HepG2 (cell line): ENCODE data around the gene MYO7A. TPM values are rescaled to one million over a fixed set of nuclear protein-coding genes. Genes with fewer than 3 reads are reported as not detected.
A peak's percentile ranks its signal among the peaks of the same experiment; 100 is the strongest.

Source experiments
- ATAC-seq: fragments of 200-7000 bp; cut with Tn5 transposase; 3 replicates; pipeline ENCODE4 v1.9.1; 2020; ENCODE audit warnings: mild to moderate bottlenecking, moderate library complexity
- BruUV-seq: library from RNA; stranded (reverse); fragments of 400-500 nt; replicated peaks from 2 replicates; lab custom pipeline; 2021; lab: Mats Ljungman, UMichigan
- CTCF ChIA-PET: fragments of 300-600 bp; formaldehyde crosslinking; extraction: SDS; loops from one replicate; lab custom pipeline; 2021; ENCODE audit warnings: low total read pairs, inconsistent platforms, low intra/inter-chr PET ratio; lab: Yijun Ruan, JAX
- POLR2A ChIA-PET: fragments of 350-600 bp; sonication (Branson Sonifier 250); formaldehyde crosslinking; loops from one replicate; lab custom pipeline; 2020; ENCODE audit warnings: antibody characterized with exemption, inconsistent platforms; lab: Yijun Ruan, JAX
- DNase-seq: peaks from one replicate; pipeline ENCODE4 v3.0.0-alpha.2; 2015; ENCODE audit warnings: low spot score
- FAIRE-seq: peaks from 3 replicates; lab custom pipeline; 2011; peaks lifted over from hg19 to GRCh38; lab: Jason Lieb, UNC
- H2AFZ ChIP-seq: one replicate; pipeline ENCODE4 v1.6.1; 2011; ENCODE audit warnings: low read length, inconsistent platforms
- H3K27ac ChIP-seq: fragments of 300-600 bp; 3 replicates; pipeline ENCODE4 v1.8.0; 2011; ENCODE audit warnings: mixed run types, mild to moderate bottlenecking, mixed read lengths, low read length, inconsistent platforms; ENCODE audit not compliant: insufficient read depth; ENCODE audit errors: extremely low read length
- H3K27me3 ChIP-seq, 2 experiments: fragments of 200-600 bp in 1 of 2; 2 replicates in 1 of 2; 3 replicates in 1 of 2; pipeline versions ENCODE4 v1.6.0 to v1.8.0; 2011; ENCODE audit warnings: low read length in 2 of 2, mild to moderate bottlenecking in 2 of 2, moderate library complexity in 2 of 2, inconsistent platforms in 1 of 2; ENCODE audit not compliant: insufficient read depth in 2 of 2, control insufficient read depth in 1 of 2
- H3K36me3 ChIP-seq, 2 experiments: fragments of 200-600 bp in 1 of 2; replicated peaks in 1 of 2; 2 replicates in 1 of 2; 3 replicates in 1 of 2; pipeline versions ENCODE4 v1.5.1 to v1.8.0; 2011; ENCODE audit warnings: low read length in 2 of 2, inconsistent platforms in 1 of 2; ENCODE audit not compliant: insufficient read depth in 2 of 2, control insufficient read depth in 1 of 2
- H3K4me1 ChIP-seq: 2 replicates; pipeline ENCODE4 v1.5.1; 2012; ENCODE audit warnings: low read length, inconsistent platforms; ENCODE audit not compliant: insufficient read depth
- H3K4me2 ChIP-seq: 2 replicates; pipeline ENCODE4 v1.6.0; 2011; ENCODE audit warnings: low read depth, low read length, inconsistent platforms
- H3K4me3 ChIP-seq, 3 experiments: fragments of 200-600 bp in 1 of 3; sonication (generic), shearing (Covaris generic) in 1 of 3; replicated peaks in 1 of 3; 2 replicates each; pipeline ENCODE4 v1.5.1; 2011 to 2016; ENCODE audit warnings: low read length in 3 of 3, inconsistent platforms in 2 of 3, low read depth in 2 of 3, mild to moderate bottlenecking in 2 of 3, control low read depth in 1 of 3, mixed read lengths in 1 of 3; ENCODE audit not compliant: insufficient read depth in 1 of 3
- H3K79me2 ChIP-seq: one replicate; pipeline ENCODE4 v1.6.1; 2011; ENCODE audit warnings: low read length, inconsistent platforms; ENCODE audit not compliant: insufficient read depth
- H3K9ac ChIP-seq: 2 replicates; pipeline ENCODE4 v1.6.0; 2011; ENCODE audit warnings: mild to moderate bottlenecking, low read depth, low read length, inconsistent platforms; ENCODE audit not compliant: insufficient read depth
- H3K9me3 ChIP-seq: 2 replicates; pipeline ENCODE4 v1.5.1; 2012; ENCODE audit warnings: mild to moderate bottlenecking, low read length
- H4K20me1 ChIP-seq: 2 replicates; pipeline ENCODE4 v1.6.0; 2011; ENCODE audit warnings: inconsistent platforms, mild to moderate bottlenecking, low read length, moderate library complexity; ENCODE audit not compliant: insufficient read depth
- FOXK1 ChIP-seq: sonication (generic); formaldehyde crosslinking; IDR thresholded peaks from 2 replicates; pipeline ENCODE4 v1.4.0; 2020; ENCODE audit warnings: low read depth, missing genetic modification reagents, borderline replicate concordance
- RAD21 ChIP-seq: fragments of 450-650 bp; formaldehyde crosslinking; IDR thresholded peaks from 2 replicates; pipeline ENCODE4 v1.5.0; 2020; ENCODE audit warnings: mild to moderate bottlenecking
- TBX3 ChIP-seq: fragments of 450-650 bp; IDR thresholded peaks from 2 replicates; pipeline ENCODE4 v1.6.1; 2017; ENCODE audit warnings: antibody characterized with exemption, mild to moderate bottlenecking, inconsistent platforms, borderline replicate concordance
- WIZ ChIP-seq: sonication (generic); formaldehyde crosslinking; IDR thresholded peaks from 2 replicates; pipeline ENCODE4 v1.5.1; 2020; ENCODE audit warnings: mild to moderate bottlenecking, missing genetic modification reagents
- ZBTB7B ChIP-seq: sonication (generic); formaldehyde crosslinking; IDR thresholded peaks from 2 replicates; pipeline ENCODE4 v1.4.0; 2020; ENCODE audit warnings: missing genetic modification reagents
- ZC3H13 ChIP-seq: sonication (generic); formaldehyde crosslinking; IDR thresholded peaks from 2 replicates; pipeline ENCODE4 v1.8.1; 2023; ENCODE audit warnings: mild to moderate bottlenecking, missing genetic modification reagents, moderate library complexity
- ZNF274 ChIP-seq: sonication (generic); formaldehyde crosslinking; IDR thresholded peaks from 2 replicates; pipeline ENCODE4 v1.5.1; 2020; ENCODE audit warnings: mild to moderate bottlenecking, missing genetic modification reagents
- ZNF629 ChIP-seq: sonication (generic); formaldehyde crosslinking; conservative IDR thresholded peaks from 2 replicates; pipeline ENCODE4 v1.5.0; 2020; ENCODE audit warnings: missing genetic modification reagents
- WGBS: methylation state at CpG from one replicate; pipeline ENCODE4 v1.1.6; 2017; ENCODE audit warnings: low lambda C conversion rate; 5-methylcytosine and 5-hydroxymethylcytosine counted together
- in situ Hi-C: cut with HindIII; loops from 2 replicates; pipeline ENCODE4 v1.10.0; 2017; ENCODE audit warnings: low pct_unique_long_range_greater_than_20kb; ENCODE audit not compliant: extremely low pct_ligation_motif_present
- intact Hi-C: fragments of 100-400 bp; cut with micrococcal nuclease; formaldehyde crosslinking; loops from one replicate; pipeline ENCODE4 v1.10.0; 2022; ENCODE audit not compliant: unreplicated experiment
- polyA plus RNA-seq, 8 experiments: library from polyadenylated mRNA; depleted of rRNA in 3 of 8; stranded (reverse) in 7 of 8; unstranded in 1 of 8; fragments of >200 nt; fragmentation: Illumina TruSeq in 4 of 8; extraction: Trizol in 4 of 8; gene quantifications; 2 replicates each; pipeline versions ENCODE4 v1.2.1 to v1.2.3, GENCODE V29; 2011 to 2016; ENCODE audit warnings: low read depth in 4 of 8, missing spikeins in 1 of 8, mixed read lengths in 1 of 8; ENCODE audit not compliant: insufficient read depth in 1 of 8
- total RNA-seq, 5 experiments: library from RNA; depleted of rRNA; stranded (reverse); fragments of >200 nt; fragmentation: Illumina TruSeq; extraction: Trizol; gene quantifications; 2 replicates each; pipeline ENCODE4 v1.2.3, GENCODE V29; 2016; ENCODE audit warnings: low read depth in 1 of 5
- TF ChIP-seq, protein P1 (sequence below): sonication (generic); formaldehyde crosslinking; IDR thresholded peaks from 2 replicates; pipeline ENCODE4 v1.5.1; 2020; ENCODE audit warnings: mild to moderate bottlenecking, missing genetic modification reagents, borderline replicate concordance

MYO7A gene
- total and polyA plus RNA-seq, 2 of the 13 experiments (the other 11 are each of a cell fraction or from before 2014, with no cell fraction given) = 7.5 to 10.0 TPM

DNA sequence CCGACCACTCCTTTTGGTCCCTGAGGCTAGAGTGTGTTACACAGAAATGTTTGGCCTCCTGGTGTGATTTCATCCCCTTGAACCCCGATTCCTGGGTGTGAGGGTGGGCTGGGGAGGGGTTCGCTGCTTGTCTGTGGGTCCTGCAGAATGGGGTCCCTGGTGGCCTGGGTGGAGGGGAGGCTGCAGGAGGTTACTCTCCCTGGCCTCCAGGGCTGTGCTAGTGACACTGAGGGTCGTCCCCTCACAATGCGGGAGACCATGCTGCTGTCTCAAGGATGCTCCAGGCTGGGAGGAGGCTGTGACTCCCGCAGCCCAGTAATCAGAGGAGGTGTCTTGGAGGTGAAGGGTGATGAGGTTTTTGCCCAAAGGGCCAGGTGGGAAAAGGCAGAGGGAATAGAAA is 42.4 kb upstream of the MYO7A start:
- TF ChIP-seq TBX3 = no peak
- Histone ChIP-seq H3K27ac (no peak overlapping the region), H3K4me1 (peaks cover 58% of the 10 kb centered on the region), H3K79me2 (no peaks in the 10 kb centered on the region), H2AFZ (no peak overlapping the region), H3K4me2 (no peak overlapping the region), H3K9me3 (no peaks in the 10 kb centered on the region), H3K4me3 (no peak overlapping the region), H3K9ac (no peak overlapping the region), H4K20me1 (no peaks in the 10 kb centered on the region), H3K36me3 (no peaks in the 10 kb centered on the region), H3K27me3 (peaks cover 5 to 8% of the 10 kb centered on the region in 2 experiments; a peak in 2 of 5 replicates)
- intact Hi-C loops (no loop called here), in situ Hi-C loops (no loop called here)
- BruUV-seq = no TSS peak
- POLR2A ChIA-PET = interaction anchor here (1.9 kb wide), 1 partner anchor 10 kb away, joined by 16 read pairs; no protein-coding TSS in a partner anchor
- no peak for FAIRE-seq
- WGBS = 70% methylated on average over 4 of the region's 6 CpGs
- no peak for DNase-seq
- CTCF ChIA-PET = no interaction called here
- ATAC-seq = no peak

DNA sequence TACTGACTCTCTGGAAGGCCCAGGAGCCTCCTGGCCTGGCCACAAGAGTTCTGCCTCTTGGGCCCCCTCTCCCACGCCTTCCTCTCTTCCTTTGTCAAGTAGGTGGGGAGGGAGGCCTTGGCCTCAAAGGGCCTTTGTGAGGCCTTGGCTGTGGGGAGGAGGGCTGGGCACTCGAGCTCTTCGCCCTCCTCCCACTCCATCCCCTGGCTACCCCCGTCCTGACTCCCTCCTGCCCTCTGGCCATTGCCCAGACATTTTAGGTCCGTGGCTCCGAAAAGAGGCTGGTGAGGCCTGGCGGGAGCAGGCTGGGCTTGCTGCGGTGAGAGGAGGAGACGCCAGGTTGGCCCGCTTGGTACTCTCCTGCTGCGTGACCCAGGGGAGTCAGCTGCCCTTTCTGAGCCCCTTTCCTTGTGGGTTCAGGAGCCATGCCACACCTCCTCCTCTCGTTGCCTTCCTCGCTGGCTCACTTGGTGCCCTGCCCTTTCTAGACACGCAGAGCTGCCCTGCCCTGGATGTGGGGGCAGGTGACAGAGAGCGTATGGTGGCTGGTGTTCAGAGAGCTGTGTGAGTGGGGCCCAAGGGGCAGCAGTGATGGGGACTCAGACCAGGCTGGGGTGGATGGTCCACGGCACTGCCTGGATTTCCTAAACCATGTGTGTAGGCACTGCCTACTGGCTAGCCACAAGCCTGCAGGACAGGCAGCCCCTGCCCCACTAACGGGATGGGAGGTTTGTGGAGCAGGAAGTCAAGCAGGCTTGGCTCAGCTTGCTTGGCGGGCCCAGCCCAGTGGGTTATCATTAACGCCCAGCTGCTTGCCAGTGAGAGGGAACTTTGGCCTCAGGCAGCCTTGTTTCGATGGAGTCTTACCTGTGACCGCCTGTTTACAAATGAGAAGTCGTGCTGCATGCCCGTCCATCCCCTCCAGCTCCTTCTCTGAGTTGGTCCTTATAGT is 41.2 kb upstream of the MYO7A start:
- Histone ChIP-seq H2AFZ (no peak overlapping the region), H3K4me3 (peak overlapping the region in 1 of 3 experiments; percentile 57; a peak in 1 of 6 replicates), H3K4me1 (peaks cover 56% of the 10 kb centered on the region), H3K27me3 (peaks cover 5 to 8% of the 10 kb centered on the region in 2 experiments; a peak in 2 of 5 replicates), H3K79me2 (no peaks in the 10 kb centered on the region), H3K36me3 (no peaks in the 10 kb centered on the region), H3K4me2 (peak overlapping the region; percentile 62), H3K9me3 (no peaks in the 10 kb centered on the region), H3K27ac (no peak overlapping the region), H3K9ac (no peak overlapping the region), H4K20me1 (no peaks in the 10 kb centered on the region)
- in situ Hi-C loops = no loop called here
- no TSS peak for BruUV-seq
- WGBS = 42% methylated on average over 9 of the region's 23 CpGs
- peak; percentile 60 for ATAC-seq
- FAIRE-seq = peak; percentile 50
- ChIA-PET CTCF (interaction anchor here (1.2 kb wide), 1 partner anchor 39 kb away, joined by 5 read pairs; no protein-coding TSS in a partner anchor), POLR2A (interaction anchor here (1.0 to 1.9 kb wide), 4 partner anchors 9 to 21 kb away, joined by 3 to 16 read pairs (median 4); partner anchors contain the start of gene CAPN5)
- peak; percentile 39 for DNase-seq
- intact Hi-C loops = no loop called here
- TF ChIP-seq RAD21 (CRISPR knock-in tag) (no peak), ZNF629 (CRISPR knock-in tag) (no peak), ZBTB7B (peak; percentile 35; the same call in 1 of the 2 replicates), ZNF274 (0 out of 2 replicates have a peak, but pooled peaks have one; percentile 14), ZC3H13 (CRISPR knock-in tag) (no peak), FOXK1 (CRISPR knock-in tag) (peak; percentile 47; the same call in 1 of the 2 replicates), WIZ (CRISPR knock-in tag) (no peak; the same call in 1 of the 2 replicates)
- TF ChIP-seq, protein P1, sequence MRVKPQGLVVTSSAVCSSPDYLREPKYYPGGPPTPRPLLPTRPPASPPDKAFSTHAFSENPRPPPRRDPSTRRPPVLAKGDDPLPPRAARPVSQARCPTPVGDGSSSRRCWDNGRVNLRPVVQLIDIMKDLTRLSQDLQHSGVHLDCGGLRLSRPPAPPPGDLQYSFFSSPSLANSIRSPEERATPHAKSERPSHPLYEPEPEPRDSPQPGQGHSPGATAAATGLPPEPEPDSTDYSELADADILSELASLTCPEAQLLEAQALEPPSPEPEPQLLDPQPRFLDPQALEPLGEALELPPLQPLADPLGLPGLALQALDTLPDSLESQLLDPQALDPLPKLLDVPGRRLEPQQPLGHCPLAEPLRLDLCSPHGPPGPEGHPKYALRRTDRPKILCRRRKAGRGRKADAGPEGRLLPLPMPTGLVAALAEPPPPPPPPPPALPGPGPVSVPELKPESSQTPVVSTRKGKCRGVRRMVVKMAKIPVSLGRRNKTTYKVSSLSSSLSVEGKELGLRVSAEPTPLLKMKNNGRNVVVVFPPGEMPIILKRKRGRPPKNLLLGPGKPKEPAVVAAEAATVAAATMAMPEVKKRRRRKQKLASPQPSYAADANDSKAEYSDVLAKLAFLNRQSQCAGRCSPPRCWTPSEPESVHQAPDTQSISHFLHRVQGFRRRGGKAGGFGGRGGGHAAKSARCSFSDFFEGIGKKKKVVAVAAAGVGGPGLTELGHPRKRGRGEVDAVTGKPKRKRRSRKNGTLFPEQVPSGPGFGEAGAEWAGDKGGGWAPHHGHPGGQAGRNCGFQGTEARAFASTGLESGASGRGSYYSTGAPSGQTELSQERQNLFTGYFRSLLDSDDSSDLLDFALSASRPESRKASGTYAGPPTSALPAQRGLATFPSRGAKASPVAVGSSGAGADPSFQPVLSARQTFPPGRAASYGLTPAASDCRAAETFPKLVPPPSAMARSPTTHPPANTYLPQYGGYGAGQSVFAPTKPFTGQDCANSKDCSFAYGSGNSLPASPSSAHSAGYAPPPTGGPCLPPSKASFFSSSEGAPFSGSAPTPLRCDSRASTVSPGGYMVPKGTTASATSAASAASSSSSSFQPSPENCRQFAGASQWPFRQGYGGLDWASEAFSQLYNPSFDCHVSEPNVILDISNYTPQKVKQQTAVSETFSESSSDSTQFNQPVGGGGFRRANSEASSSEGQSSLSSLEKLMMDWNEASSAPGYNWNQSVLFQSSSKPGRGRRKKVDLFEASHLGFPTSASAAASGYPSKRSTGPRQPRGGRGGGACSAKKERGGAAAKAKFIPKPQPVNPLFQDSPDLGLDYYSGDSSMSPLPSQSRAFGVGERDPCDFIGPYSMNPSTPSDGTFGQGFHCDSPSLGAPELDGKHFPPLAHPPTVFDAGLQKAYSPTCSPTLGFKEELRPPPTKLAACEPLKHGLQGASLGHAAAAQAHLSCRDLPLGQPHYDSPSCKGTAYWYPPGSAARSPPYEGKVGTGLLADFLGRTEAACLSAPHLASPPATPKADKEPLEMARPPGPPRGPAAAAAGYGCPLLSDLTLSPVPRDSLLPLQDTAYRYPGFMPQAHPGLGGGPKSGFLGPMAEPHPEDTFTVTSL = no peak
